NCI-H2107 (cell line): ENCODE results near the gene ZNF609.

Source experiments
- DNase-seq: peaks from one replicate; lab custom pipeline; 2025; lab: John Stamatoyannopoulos, UW

Gene ZNF609

GRCh38 chr15:64502551-64502950 lies 42.2 kb downstream of the ZNF609 start:
- no peak for DNase-seq

GRCh38 chr15:64503197-64503596 lies 42.8 kb downstream of the ZNF609 start:
- DNase-seq, result no peak

- no peak for DNase-seq
Observed at GRCh38 chr15:64503640-64504039, 43.3 kb downstream of the ZNF609 start.

GRCh38 chr15:64507293-64507802 lies 47.0 kb downstream of the ZNF609 start:
- DNase-seq, result peak; percentile 59

- DNase-seq, result no peak
Observed at GRCh38 chr15:64507845-64508244, 47.5 kb downstream of the ZNF609 start.

GRCh38 chr15:64513823-64514222 lies 53.4 kb downstream of the ZNF609 start:
- no peak for DNase-seq

GRCh38 chr15:64515196-64515595 lies 54.8 kb downstream of the ZNF609 start:
- no peak for DNase-seq

GRCh38 chr15:64515825-64516224 lies 55.4 kb downstream of the ZNF609 start:
- no peak for DNase-seq

- DNase-seq, result no peak
Observed at GRCh38 chr15:64519897-64520296, 59.5 kb downstream of the ZNF609 start.

- no peak for DNase-seq
Observed at GRCh38 chr15:64521201-64521600, 60.8 kb downstream of the ZNF609 start.

- DNase-seq, result no peak
Observed at GRCh38 chr15:64521726-64522164, 61.4 kb downstream of the ZNF609 start.

- DNase-seq, result no peak
Observed at GRCh38 chr15:64522226-64522823, 61.9 kb downstream of the ZNF609 start.

GRCh38 chr15:64523240-64523639 lies 62.9 kb downstream of the ZNF609 start:
- no peak for DNase-seq

- no peak for DNase-seq
Observed at GRCh38 chr15:64524778-64525177, 64.4 kb downstream of the ZNF609 start.

- no peak for DNase-seq
Observed at GRCh38 chr15:64525828-64526530, 65.6 kb downstream of the ZNF609 start.

- no peak for DNase-seq
Observed at GRCh38 chr15:64527263-64527984, 67.0 kb downstream of the ZNF609 start.

GRCh38 chr15:64528871-64529270 lies 68.5 kb downstream of the ZNF609 start:
- no peak for DNase-seq

- no peak for DNase-seq
Observed at GRCh38 chr15:64530472-64530871, 70.1 kb downstream of the ZNF609 start.

GRCh38 chr15:64530918-64531317 lies 70.5 kb downstream of the ZNF609 start:
- DNase-seq, result no peak

GRCh38 chr15:64532521-64533315 lies 72.3 kb downstream of the ZNF609 start:
- no peak for DNase-seq

GRCh38 chr15:64535460-64536243 lies 75.3 kb downstream of the ZNF609 start:
- DNase-seq, result no peak
